Breast epithelium (tissue), 3 donors: ENCODE results near the gene UNC79.

Experiments
- CTCF ChIP-seq, 3 donors: fragments of 450-650 bp; IDR thresholded peaks; one replicate each; pipeline ENCODE4 v1.5.1; 2016 to 2017; ENCODE audit warnings: antibody characterized with exemption in 3 of 3, mild to moderate bottlenecking in 3 of 3, moderate library complexity in 3 of 3
- POLR2A ChIP-seq: fragments of 450-650 bp; IDR thresholded peaks from one replicate; pipeline ENCODE4 v1.6.1; 2016; ENCODE audit warnings: antibody characterized with exemption, mild to moderate bottlenecking, moderate library complexity
- POLR2AphosphoS5 ChIP-seq, 3 donors: sonication (generic); formaldehyde crosslinking; IDR thresholded peaks; one replicate each; pipeline ENCODE4 v1.6.1; 2017; ENCODE audit warnings: antibody characterized with exemption in 3 of 3

GRCh38 chr14:93546642-93547041 is 115.9 kb downstream of the UNC79 start:
- TF ChIP-seq CTCF (IDR thresholded peaks at IDR 0.05) = no peak
- no peak for TF ChIP-seq POLR2A
- no peak for TF ChIP-seq POLR2AphosphoS5 (IDR thresholded peaks at IDR 0.05)
